ENCODE measurements around the gene HSD17B11. TPM values are rescaled to one million over a fixed set of nuclear protein-coding genes. Genes with fewer than 3 reads are reported as not detected.

The HSD17B11 gene
- total and polyA plus RNA-seq, 2 of the 8 experiments (the other 6 are each of a cell fraction or from before 2014, with no cell fraction given), result 6.0 to 9.0 TPM

- TF ChIP-seq, protein P1, sequence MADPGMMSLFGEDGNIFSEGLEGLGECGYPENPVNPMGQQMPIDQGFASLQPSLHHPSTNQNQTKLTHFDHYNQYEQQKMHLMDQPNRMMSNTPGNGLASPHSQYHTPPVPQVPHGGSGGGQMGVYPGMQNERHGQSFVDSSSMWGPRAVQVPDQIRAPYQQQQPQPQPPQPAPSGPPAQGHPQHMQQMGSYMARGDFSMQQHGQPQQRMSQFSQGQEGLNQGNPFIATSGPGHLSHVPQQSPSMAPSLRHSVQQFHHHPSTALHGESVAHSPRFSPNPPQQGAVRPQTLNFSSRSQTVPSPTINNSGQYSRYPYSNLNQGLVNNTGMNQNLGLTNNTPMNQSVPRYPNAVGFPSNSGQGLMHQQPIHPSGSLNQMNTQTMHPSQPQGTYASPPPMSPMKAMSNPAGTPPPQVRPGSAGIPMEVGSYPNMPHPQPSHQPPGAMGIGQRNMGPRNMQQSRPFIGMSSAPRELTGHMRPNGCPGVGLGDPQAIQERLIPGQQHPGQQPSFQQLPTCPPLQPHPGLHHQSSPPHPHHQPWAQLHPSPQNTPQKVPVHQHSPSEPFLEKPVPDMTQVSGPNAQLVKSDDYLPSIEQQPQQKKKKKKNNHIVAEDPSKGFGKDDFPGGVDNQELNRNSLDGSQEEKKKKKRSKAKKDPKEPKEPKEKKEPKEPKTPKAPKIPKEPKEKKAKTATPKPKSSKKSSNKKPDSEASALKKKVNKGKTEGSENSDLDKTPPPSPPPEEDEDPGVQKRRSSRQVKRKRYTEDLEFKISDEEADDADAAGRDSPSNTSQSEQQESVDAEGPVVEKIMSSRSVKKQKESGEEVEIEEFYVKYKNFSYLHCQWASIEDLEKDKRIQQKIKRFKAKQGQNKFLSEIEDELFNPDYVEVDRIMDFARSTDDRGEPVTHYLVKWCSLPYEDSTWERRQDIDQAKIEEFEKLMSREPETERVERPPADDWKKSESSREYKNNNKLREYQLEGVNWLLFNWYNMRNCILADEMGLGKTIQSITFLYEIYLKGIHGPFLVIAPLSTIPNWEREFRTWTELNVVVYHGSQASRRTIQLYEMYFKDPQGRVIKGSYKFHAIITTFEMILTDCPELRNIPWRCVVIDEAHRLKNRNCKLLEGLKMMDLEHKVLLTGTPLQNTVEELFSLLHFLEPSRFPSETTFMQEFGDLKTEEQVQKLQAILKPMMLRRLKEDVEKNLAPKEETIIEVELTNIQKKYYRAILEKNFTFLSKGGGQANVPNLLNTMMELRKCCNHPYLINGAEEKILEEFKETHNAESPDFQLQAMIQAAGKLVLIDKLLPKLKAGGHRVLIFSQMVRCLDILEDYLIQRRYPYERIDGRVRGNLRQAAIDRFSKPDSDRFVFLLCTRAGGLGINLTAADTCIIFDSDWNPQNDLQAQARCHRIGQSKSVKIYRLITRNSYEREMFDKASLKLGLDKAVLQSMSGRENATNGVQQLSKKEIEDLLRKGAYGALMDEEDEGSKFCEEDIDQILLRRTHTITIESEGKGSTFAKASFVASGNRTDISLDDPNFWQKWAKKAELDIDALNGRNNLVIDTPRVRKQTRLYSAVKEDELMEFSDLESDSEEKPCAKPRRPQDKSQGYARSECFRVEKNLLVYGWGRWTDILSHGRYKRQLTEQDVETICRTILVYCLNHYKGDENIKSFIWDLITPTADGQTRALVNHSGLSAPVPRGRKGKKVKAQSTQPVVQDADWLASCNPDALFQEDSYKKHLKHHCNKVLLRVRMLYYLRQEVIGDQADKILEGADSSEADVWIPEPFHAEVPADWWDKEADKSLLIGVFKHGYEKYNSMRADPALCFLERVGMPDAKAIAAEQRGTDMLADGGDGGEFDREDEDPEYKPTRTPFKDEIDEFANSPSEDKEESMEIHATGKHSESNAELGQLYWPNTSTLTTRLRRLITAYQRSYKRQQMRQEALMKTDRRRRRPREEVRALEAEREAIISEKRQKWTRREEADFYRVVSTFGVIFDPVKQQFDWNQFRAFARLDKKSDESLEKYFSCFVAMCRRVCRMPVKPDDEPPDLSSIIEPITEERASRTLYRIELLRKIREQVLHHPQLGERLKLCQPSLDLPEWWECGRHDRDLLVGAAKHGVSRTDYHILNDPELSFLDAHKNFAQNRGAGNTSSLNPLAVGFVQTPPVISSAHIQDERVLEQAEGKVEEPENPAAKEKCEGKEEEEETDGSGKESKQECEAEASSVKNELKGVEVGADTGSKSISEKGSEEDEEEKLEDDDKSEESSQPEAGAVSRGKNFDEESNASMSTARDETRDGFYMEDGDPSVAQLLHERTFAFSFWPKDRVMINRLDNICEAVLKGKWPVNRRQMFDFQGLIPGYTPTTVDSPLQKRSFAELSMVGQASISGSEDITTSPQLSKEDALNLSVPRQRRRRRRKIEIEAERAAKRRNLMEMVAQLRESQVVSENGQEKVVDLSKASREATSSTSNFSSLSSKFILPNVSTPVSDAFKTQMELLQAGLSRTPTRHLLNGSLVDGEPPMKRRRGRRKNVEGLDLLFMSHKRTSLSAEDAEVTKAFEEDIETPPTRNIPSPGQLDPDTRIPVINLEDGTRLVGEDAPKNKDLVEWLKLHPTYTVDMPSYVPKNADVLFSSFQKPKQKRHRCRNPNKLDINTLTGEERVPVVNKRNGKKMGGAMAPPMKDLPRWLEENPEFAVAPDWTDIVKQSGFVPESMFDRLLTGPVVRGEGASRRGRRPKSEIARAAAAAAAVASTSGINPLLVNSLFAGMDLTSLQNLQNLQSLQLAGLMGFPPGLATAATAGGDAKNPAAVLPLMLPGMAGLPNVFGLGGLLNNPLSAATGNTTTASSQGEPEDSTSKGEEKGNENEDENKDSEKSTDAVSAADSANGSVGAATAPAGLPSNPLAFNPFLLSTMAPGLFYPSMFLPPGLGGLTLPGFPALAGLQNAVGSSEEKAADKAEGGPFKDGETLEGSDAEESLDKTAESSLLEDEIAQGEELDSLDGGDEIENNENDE (IDR thresholded peaks at IDR 0.05; ENCODE audit: insufficient replicate concordance, low read length), result no peak
- TF ChIP-seq EGR1 (IDR thresholded peaks at IDR 0.05; ENCODE audit: borderline replicate concordance, low read depth, low read length) (no peak), MAFK (IDR thresholded peaks at IDR 0.05; ENCODE audit: low read depth, low read length) (no peak), SIX5 (IDR thresholded peaks at IDR 0.05; ENCODE audit: low read depth, low read length) (no peak), RXRA (IDR thresholded peaks at IDR 0.05; ENCODE audit: insufficient read depth, low read depth, low read length) (no peak), ASH2L (IDR thresholded peaks at IDR 0.05; ENCODE audit: low read length) (no peak), HDAC2 (IDR thresholded peaks at IDR 0.05; ENCODE audit: borderline replicate concordance in 1 of 2, low read depth in 2 of 2, low read length in 2 of 2) (no peak), SP2 (IDR thresholded peaks at IDR 0.05; ENCODE audit: low read length) (no peak), GTF2F1 (IDR thresholded peaks at IDR 0.05; ENCODE audit: borderline replicate concordance, low read depth, low read length) (no peak), PHF8 (conservative IDR thresholded peaks at IDR 0.05; ENCODE audit: low read depth, low read length) (no peak), TAF7 (optimal IDR thresholded peaks at IDR 0.05; ENCODE audit: borderline replicate concordance, low read depth, low read length) (no peak), SIRT6 (IDR thresholded peaks at IDR 0.05; ENCODE audit: low read length) (no peak)
Observed at GRCh38 chr4:87327136-87327535, 63.9 kb downstream of the HSD17B11 start (continued).

Measured in H1 (cell line).